ENCODE data around the gene SMURF1.

GRCh38 chr7:99019523-99020412 lies 124.1 kb downstream of the SMURF1 start:
- TF ChIP-seq EZH2 (IDR thresholded peaks at IDR 0.05; ENCODE audit: insufficient read depth, poor library complexity, severe bottlenecking) (no peak), EZH2phosphoT487 (IDR thresholded peaks at IDR 0.05; ENCODE audit: insufficient read depth, low read depth) (no peak)

Data from GM23248 (cell line).